IMR-90 (cell line): Measurements from ENCODE around the gene GPR157. TPM values are rescaled to one million over a fixed set of nuclear protein-coding genes. Genes with fewer than 3 reads are reported as not detected.

Source experiments
- ATAC-seq: fragments of 200-7000 bp; cut with Tn5 transposase; 2 replicates; pipeline ENCODE4 v1.9.1; 2020; ENCODE audit warnings: low read depth, mild to moderate bottlenecking, moderate library complexity
- BruUV-seq: library from RNA; stranded (reverse); fragments of 400-500 nt; replicated peaks from 2 replicates; lab custom pipeline; 2021; lab: Mats Ljungman, UMichigan
- CTCF ChIA-PET: fragments of 300-600 bp; formaldehyde crosslinking; extraction: SDS; loops from one replicate; lab custom pipeline; 2021; ENCODE audit warnings: antibody characterized with exemption; lab: Yijun Ruan, JAX
- POLR2A ChIA-PET: fragments of 300-600 bp; sonication (Branson Sonifier 250); formaldehyde crosslinking; loops from one replicate; lab custom pipeline; 2022; ENCODE audit warnings: antibody characterized with exemption; ENCODE audit not compliant: unreplicated experiment; lab: Charles Lee
- DNase-seq: peaks from one replicate; pipeline ENCODE4 v3.0.0; 2013
- H2AFZ ChIP-seq: replicated peaks from 2 replicates; pipeline ENCODE3; 2013; ENCODE audit warnings: low read length, mild to moderate bottlenecking; ENCODE audit not compliant: poor library complexity
- H2AK5ac ChIP-seq: 2 replicates; pipeline ENCODE4 v1.6.1; 2013; ENCODE audit warnings: low read depth, low read length, inconsistent platforms
- H2AK9ac ChIP-seq: replicated peaks from 2 replicates; pipeline ENCODE3; 2013; ENCODE audit warnings: mild to moderate bottlenecking, low read depth, low read length, moderate library complexity; ENCODE audit not compliant: poor library complexity
- H2BK120ac ChIP-seq: 2 replicates; pipeline ENCODE4 v1.6.1; 2013; ENCODE audit warnings: low read depth, low read length, inconsistent platforms
- H2BK15ac ChIP-seq: 3 replicates; pipeline ENCODE4 v1.6.1; 2013; ENCODE audit warnings: low read depth, low read length, inconsistent platforms
- H2BK20ac ChIP-seq: 2 replicates; pipeline ENCODE4 v1.6.1; 2013; ENCODE audit warnings: low read depth, mild to moderate bottlenecking, inconsistent platforms, low read length, moderate library complexity
- H2BK5ac ChIP-seq: 2 replicates; pipeline ENCODE4 v1.6.1; 2013; ENCODE audit warnings: mild to moderate bottlenecking, low read depth, low read length, inconsistent platforms; ENCODE audit not compliant: poor library complexity, severe bottlenecking
- H3K14ac ChIP-seq: replicated peaks from 2 replicates; pipeline ENCODE4 v1.6.1; 2013; ENCODE audit warnings: low read depth, low read length, inconsistent platforms
- H3K18ac ChIP-seq: 2 replicates; pipeline ENCODE4 v1.6.1; 2013; ENCODE audit warnings: low read depth, low read length, control low read depth
- H3K23ac ChIP-seq: 2 replicates; pipeline ENCODE4 v1.6.1; 2013; ENCODE audit warnings: low read depth, low read length, inconsistent platforms
- H3K27ac ChIP-seq: 2 replicates; pipeline ENCODE4 v1.5.1; 2013; ENCODE audit warnings: mild to moderate bottlenecking, control low read depth, low read length; ENCODE audit not compliant: insufficient read depth
- H3K27me3 ChIP-seq: 2 replicates; pipeline ENCODE4 v1.6.1; 2013; ENCODE audit warnings: low read length; ENCODE audit not compliant: control insufficient read depth, insufficient read depth
- H3K36me3 ChIP-seq: 2 replicates; pipeline ENCODE4 v1.6.1; 2013; ENCODE audit warnings: low read length, mixed read lengths; ENCODE audit not compliant: control insufficient read depth, insufficient read depth
- H3K4ac ChIP-seq: 2 replicates; pipeline ENCODE4 v1.6.1; 2013; ENCODE audit warnings: low read depth, low read length, inconsistent platforms
- H3K4me1 ChIP-seq: 2 replicates; pipeline ENCODE4 v1.6.1; 2013; ENCODE audit warnings: low read length, mixed read lengths; ENCODE audit not compliant: control insufficient read depth, insufficient read depth
- H3K4me2 ChIP-seq: 2 replicates; pipeline ENCODE4 v1.6.1; 2013; ENCODE audit warnings: low read depth, mild to moderate bottlenecking, control low read depth, low read length, moderate library complexity
- H3K4me3 ChIP-seq: 2 replicates; pipeline ENCODE4 v1.5.1; 2013; ENCODE audit warnings: low read depth, mild to moderate bottlenecking, control low read depth, low read length, moderate library complexity; ENCODE audit not compliant: insufficient read depth
- H3K56ac ChIP-seq: 2 replicates; pipeline ENCODE4 v1.6.1; 2013; ENCODE audit warnings: low read length, inconsistent platforms; ENCODE audit not compliant: insufficient read depth; ENCODE audit errors: extremely low read depth
- H3K79me1 ChIP-seq, 2 experiments: 2 replicates each; pipeline ENCODE4 v1.6.1; 2013; ENCODE audit warnings: low read length in 2 of 2, inconsistent platforms in 1 of 2, low read depth in 1 of 2
- H3K9ac ChIP-seq: 2 replicates; pipeline ENCODE4 v1.6.1; 2013; ENCODE audit warnings: low read depth, low read length, control low read depth
- H3K9me1 ChIP-seq: 2 replicates; pipeline ENCODE4 v1.6.1; 2013; ENCODE audit warnings: low read length, inconsistent platforms; ENCODE audit not compliant: insufficient read depth
- H3K9me3 ChIP-seq: 2 replicates; pipeline ENCODE4 v1.6.1; 2013; ENCODE audit warnings: low read length; ENCODE audit not compliant: control insufficient read depth, insufficient read depth
- H4K20me1 ChIP-seq: 2 replicates; pipeline ENCODE4 v1.6.1; 2013; ENCODE audit warnings: low read length, inconsistent platforms; ENCODE audit not compliant: insufficient read depth
- H4K5ac ChIP-seq: 2 replicates; pipeline ENCODE4 v1.6.1; 2013; ENCODE audit warnings: mild to moderate bottlenecking, low read depth, low read length, control low read depth
- H4K8ac ChIP-seq, 2 experiments: 2 replicates each; pipeline ENCODE4 v1.6.1; 2013; ENCODE audit warnings: low read depth in 2 of 2, low read length in 2 of 2, control low read depth in 1 of 2, inconsistent platforms in 1 of 2
- H4K91ac ChIP-seq: 2 replicates; pipeline ENCODE4 v1.6.1; 2013; ENCODE audit warnings: low read depth, low read length, inconsistent platforms; ENCODE audit not compliant: insufficient read depth
- BHLHE40 ChIP-seq: fragments of 150-350 bp; IDR thresholded peaks from 2 replicates; pipeline ENCODE4 v1.6.1; 2016; ENCODE audit warnings: mild to moderate bottlenecking, low read depth, low read length
- CEBPB ChIP-seq: IDR thresholded peaks from 2 replicates; pipeline ENCODE4 v1.6.1; 2012; ENCODE audit warnings: low read depth, low read length, improper control_type of control experiment
- CHD1 ChIP-seq: IDR thresholded peaks from 2 replicates; pipeline ENCODE4 v1.6.1; 2012; ENCODE audit warnings: low read depth, low read length, improper control_type of control experiment
- FOS ChIP-seq: fragments of 150-350 bp; IDR thresholded peaks from 2 replicates; pipeline ENCODE4 v1.6.1; 2016; ENCODE audit warnings: low read depth, low read length
- MAFK ChIP-seq: IDR thresholded peaks from 2 replicates; pipeline ENCODE4 v1.6.1; 2012; ENCODE audit warnings: low read depth, low read length, improper control_type of control experiment
- MAZ ChIP-seq: IDR thresholded peaks from 2 replicates; pipeline ENCODE4 v1.6.1; 2012; ENCODE audit warnings: low read depth, mild to moderate bottlenecking, low read length, improper control_type of control experiment, moderate library complexity, borderline replicate concordance
- MXI1 ChIP-seq: IDR thresholded peaks from 2 replicates; pipeline ENCODE4 v1.6.1; 2012; ENCODE audit warnings: low read depth, mild to moderate bottlenecking, low read length, moderate library complexity, borderline replicate concordance
- NFE2L2 ChIP-seq: fragments of 150-350 bp; IDR thresholded peaks from 2 replicates; pipeline ENCODE4 v1.6.1; 2016; ENCODE audit warnings: low read depth, mild to moderate bottlenecking, low read length
- POLR2A ChIP-seq: IDR thresholded peaks from 2 replicates; pipeline ENCODE4 v1.6.1; 2012; ENCODE audit warnings: mild to moderate bottlenecking, low read depth, low read length
- RAD21 ChIP-seq: IDR thresholded peaks from 2 replicates; pipeline ENCODE4 v1.6.1; 2012; ENCODE audit warnings: low read length, improper control_type of control experiment
- RCOR1 ChIP-seq: IDR thresholded peaks from 2 replicates; pipeline ENCODE4 v1.6.1; 2012; ENCODE audit warnings: mild to moderate bottlenecking, low read length, improper control_type of control experiment; ENCODE audit not compliant: insufficient replicate concordance
- RFX5 ChIP-seq: IDR thresholded peaks from 2 replicates; pipeline ENCODE4 v1.8.0; 2012; ENCODE audit warnings: low read depth, mild to moderate bottlenecking, low read length, moderate library complexity
- SMC3 ChIP-seq: fragments of 150-350 bp; IDR thresholded peaks from 2 replicates; pipeline ENCODE4 v1.6.1; 2016; ENCODE audit warnings: low read depth, mild to moderate bottlenecking, antibody characterized with exemption, low read length, moderate library complexity
- WGBS, 2 experiments: methylation state at CpG; one replicate each; pipeline versions ENCODE4 v1.1.5 to v1.1.7; 2013; ENCODE audit warnings: missing lambda C conversion rate in 2 of 2; ENCODE audit not compliant: insufficient read length in 1 of 2; ENCODE audit errors: extremely low coverage in 2 of 2; 5-methylcytosine and 5-hydroxymethylcytosine counted together
- dilution Hi-C: fragments of 300-500 bp; cut with HindIII; formaldehyde crosslinking; loops from one replicate; pipeline ENCODE4 v1.14.3; 2018; ENCODE audit warnings: low sequenced_read_pairs; ENCODE audit not compliant: unreplicated experiment
- in situ Hi-C: fragments of 300-500 bp; cut with MboI; formaldehyde crosslinking; loops from 3 replicates; pipeline ENCODE4 v1.14.3; 2019; ENCODE audit warnings: low sequenced_read_pairs, inconsistent platforms, mixed read lengths
- intact Hi-C: fragments of 100-400 bp; cut with micrococcal nuclease; formaldehyde crosslinking; loops from 2 replicates; pipeline ENCODE4 v1.10.0; 2022
- polyA plus RNA-seq, 3 experiments: library from polyadenylated mRNA; depleted of rRNA; stranded (reverse); fragments of >200 nt; gene quantifications; 2 replicates each; pipeline ENCODE4 v1.2.3, GENCODE V29; 2012; ENCODE audit warnings: low replicate concordance in 1 of 3
- total RNA-seq: library from RNA; depleted of rRNA; stranded (reverse); fragments of >200 nt; gene quantifications from 2 replicates; pipeline ENCODE4 v1.2.3, GENCODE V29; 2012
- TF ChIP-seq, protein P1 (sequence below): fragments of 150-350 bp; IDR thresholded peaks from 2 replicates; pipeline ENCODE4 v1.6.1; 2017; ENCODE audit warnings: mild to moderate bottlenecking, antibody characterized with exemption, low read length, low read depth
- TF ChIP-seq, protein P2 (sequence below): conservative IDR thresholded peaks from 2 replicates; pipeline ENCODE4 v1.5.1; 2012; ENCODE audit warnings: mild to moderate bottlenecking, low read depth, low read length, improper control_type of control experiment
- TF ChIP-seq, protein P3 (sequence below): fragments of 150-350 bp; IDR thresholded peaks from 2 replicates; pipeline ENCODE4 v1.6.1; 2016; ENCODE audit warnings: low read depth, mild to moderate bottlenecking, low read length, moderate library complexity, borderline replicate concordance

The GPR157 gene
- total and polyA plus RNA-seq, 2 of the 4 experiments (the other 2 are of a cell fraction): 1.8 to 2.7 TPM

DNA sequence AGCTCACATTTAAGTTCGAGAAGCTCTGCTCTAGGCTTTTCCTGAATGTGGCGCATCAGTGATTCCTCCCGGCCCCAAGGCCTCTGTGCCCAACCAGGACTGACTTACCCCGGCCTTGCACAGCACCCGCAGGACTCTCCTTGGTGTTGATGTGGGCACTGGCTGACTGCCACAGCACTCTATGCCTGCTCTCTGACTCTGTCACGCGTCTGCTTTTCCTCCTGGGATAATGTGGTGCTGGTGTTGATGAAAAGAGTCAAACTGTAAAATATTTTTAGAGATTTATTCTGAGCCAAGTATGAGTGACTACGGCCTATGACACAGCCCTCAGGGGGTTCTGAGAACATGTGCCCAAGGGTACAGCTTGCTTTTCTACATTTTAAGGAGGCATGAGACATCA lies 44.0 kb downstream of the GPR157 start:
- peak; percentile 53 for ATAC-seq
- in situ Hi-C loops: no loop called here

More for the DNA sequence above, 44.0 kb downstream of the GPR157 start:
- ChIA-PET CTCF (no interaction called here), POLR2A (no interaction called here)
- no peak overlapping the region for H4K8ac ChIP-seq
- intact Hi-C loops: no loop called here
- WGBS, 2 experiments: 66% methylated on average over 2 of the region's 8 CpGs; no CpG with 5 or more reads in 1 of the 2 experiments
- H3K14ac ChIP-seq: no peak overlapping the region
- no peak overlapping the region for H2BK20ac ChIP-seq
- no peak overlapping the region for H3K4me3 ChIP-seq
- no peak overlapping the region for H3K4ac ChIP-seq
- H3K9me3 ChIP-seq: peaks cover 6% of the 10 kb centered on the region
- no peak overlapping the region for H2AK9ac ChIP-seq
- no peak overlapping the region; the same call in 1 of the 2 replicates for H4K91ac ChIP-seq
- H2BK15ac ChIP-seq: no peak overlapping the region
- H2BK5ac ChIP-seq: no peak overlapping the region
- H3K27ac ChIP-seq: no peak overlapping the region
- dilution Hi-C loops: no loop called here
- H3K36me3 ChIP-seq: no peaks in the 10 kb centered on the region
- no peak overlapping the region for H2AFZ ChIP-seq
- no peaks in the 10 kb centered on the region for H3K9me1 ChIP-seq
- no peak overlapping the region for H4K5ac ChIP-seq
- peaks cover 18% of the 10 kb centered on the region for H3K27me3 ChIP-seq
- H3K18ac ChIP-seq: no peak overlapping the region
- H2AK5ac ChIP-seq: no peak overlapping the region
- no peak overlapping the region for H2BK120ac ChIP-seq
- DNase-seq: no peak
- H3K23ac ChIP-seq: no peak overlapping the region
- no peaks in the 10 kb centered on the region for H4K20me1 ChIP-seq
- no peak for TF ChIP-seq MAZ
- TF ChIP-seq CHD1: no peak
- TF ChIP-seq SMC3: no peak
- TF ChIP-seq, protein P1, sequence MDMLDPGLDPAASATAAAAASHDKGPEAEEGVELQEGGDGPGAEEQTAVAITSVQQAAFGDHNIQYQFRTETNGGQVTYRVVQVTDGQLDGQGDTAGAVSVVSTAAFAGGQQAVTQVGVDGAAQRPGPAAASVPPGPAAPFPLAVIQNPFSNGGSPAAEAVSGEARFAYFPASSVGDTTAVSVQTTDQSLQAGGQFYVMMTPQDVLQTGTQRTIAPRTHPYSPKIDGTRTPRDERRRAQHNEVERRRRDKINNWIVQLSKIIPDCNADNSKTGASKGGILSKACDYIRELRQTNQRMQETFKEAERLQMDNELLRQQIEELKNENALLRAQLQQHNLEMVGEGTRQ: no peak
- TF ChIP-seq NFE2L2: no peak
- TF ChIP-seq RCOR1: no peak
- TF ChIP-seq POLR2A: no peak
- TF ChIP-seq, protein P2, sequence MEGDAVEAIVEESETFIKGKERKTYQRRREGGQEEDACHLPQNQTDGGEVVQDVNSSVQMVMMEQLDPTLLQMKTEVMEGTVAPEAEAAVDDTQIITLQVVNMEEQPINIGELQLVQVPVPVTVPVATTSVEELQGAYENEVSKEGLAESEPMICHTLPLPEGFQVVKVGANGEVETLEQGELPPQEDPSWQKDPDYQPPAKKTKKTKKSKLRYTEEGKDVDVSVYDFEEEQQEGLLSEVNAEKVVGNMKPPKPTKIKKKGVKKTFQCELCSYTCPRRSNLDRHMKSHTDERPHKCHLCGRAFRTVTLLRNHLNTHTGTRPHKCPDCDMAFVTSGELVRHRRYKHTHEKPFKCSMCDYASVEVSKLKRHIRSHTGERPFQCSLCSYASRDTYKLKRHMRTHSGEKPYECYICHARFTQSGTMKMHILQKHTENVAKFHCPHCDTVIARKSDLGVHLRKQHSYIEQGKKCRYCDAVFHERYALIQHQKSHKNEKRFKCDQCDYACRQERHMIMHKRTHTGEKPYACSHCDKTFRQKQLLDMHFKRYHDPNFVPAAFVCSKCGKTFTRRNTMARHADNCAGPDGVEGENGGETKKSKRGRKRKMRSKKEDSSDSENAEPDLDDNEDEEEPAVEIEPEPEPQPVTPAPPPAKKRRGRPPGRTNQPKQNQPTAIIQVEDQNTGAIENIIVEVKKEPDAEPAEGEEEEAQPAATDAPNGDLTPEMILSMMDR: no peak
- TF ChIP-seq FOS: no peak
- no peak for TF ChIP-seq MXI1
- TF ChIP-seq RFX5: no peak
- TF ChIP-seq, protein P3, sequence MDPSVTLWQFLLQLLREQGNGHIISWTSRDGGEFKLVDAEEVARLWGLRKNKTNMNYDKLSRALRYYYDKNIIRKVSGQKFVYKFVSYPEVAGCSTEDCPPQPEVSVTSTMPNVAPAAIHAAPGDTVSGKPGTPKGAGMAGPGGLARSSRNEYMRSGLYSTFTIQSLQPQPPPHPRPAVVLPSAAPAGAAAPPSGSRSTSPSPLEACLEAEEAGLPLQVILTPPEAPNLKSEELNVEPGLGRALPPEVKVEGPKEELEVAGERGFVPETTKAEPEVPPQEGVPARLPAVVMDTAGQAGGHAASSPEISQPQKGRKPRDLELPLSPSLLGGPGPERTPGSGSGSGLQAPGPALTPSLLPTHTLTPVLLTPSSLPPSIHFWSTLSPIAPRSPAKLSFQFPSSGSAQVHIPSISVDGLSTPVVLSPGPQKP: no peak
- TF ChIP-seq MAFK: no peak
- no peak for TF ChIP-seq BHLHE40
- TF ChIP-seq CEBPB: no peak
- TF ChIP-seq RAD21: no peak
- H3K79me1 ChIP-seq: no peaks in the 10 kb centered on the region
- no TSS peak for BruUV-seq
- H3K4me2 ChIP-seq: no peak overlapping the region
- no peak overlapping the region for H3K9ac ChIP-seq
- H3K56ac ChIP-seq: no peak overlapping the region
- peaks cover 8% of the 10 kb centered on the region for H3K4me1 ChIP-seq
